Astrocyte (in vitro differentiated cells and primary cell): ENCODE measurements around the gene GAB1. TPM values are rescaled to one million over a fixed set of nuclear protein-coding genes. Genes with fewer than 3 reads are reported as not detected.

Source experiments
- DNase-seq: peaks from one replicate; pipeline ENCODE4 v3.0.0-alpha.2; 2010; ENCODE audit warnings: low read depth
- FAIRE-seq: peaks from 2 replicates; lab custom pipeline; 2011; peaks lifted over from hg19 to GRCh38; lab: Jason Lieb, UNC
- H2AFZ ChIP-seq: 2 replicates; pipeline ENCODE4 v1.6.0; 2012; ENCODE audit warnings: low read depth, low read length, inconsistent platforms
- H3K27ac ChIP-seq: 2 replicates; pipeline ENCODE4 v1.5.1; 2011; ENCODE audit warnings: low read depth, low read length, inconsistent platforms
- H3K27me3 ChIP-seq: 2 replicates; pipeline ENCODE4 v1.6.0; 2011; ENCODE audit warnings: low read length, inconsistent platforms; ENCODE audit not compliant: insufficient read depth
- H3K36me3 ChIP-seq: 2 replicates; pipeline ENCODE4 v1.5.1; 2011; ENCODE audit warnings: low read length, inconsistent platforms; ENCODE audit not compliant: insufficient read depth
- H3K4me1 ChIP-seq: 2 replicates; pipeline ENCODE4 v1.5.1; 2011; ENCODE audit warnings: low read length, inconsistent platforms; ENCODE audit not compliant: insufficient read depth
- H3K4me2 ChIP-seq: 2 replicates; pipeline ENCODE4 v1.6.0; 2012; ENCODE audit warnings: low read length, inconsistent platforms
- H3K4me3 ChIP-seq: 2 replicates; pipeline ENCODE4 v1.5.1; 2011; ENCODE audit warnings: low read depth, mild to moderate bottlenecking, low read length, inconsistent platforms; ENCODE audit not compliant: insufficient read depth
- H3K79me2 ChIP-seq: 2 replicates; pipeline ENCODE4 v1.6.0; 2012; ENCODE audit warnings: mild to moderate bottlenecking, low read length, inconsistent platforms; ENCODE audit not compliant: insufficient read depth
- H3K9ac ChIP-seq: 2 replicates; pipeline ENCODE4 v1.6.0; 2012; ENCODE audit warnings: mild to moderate bottlenecking, low read length, inconsistent platforms
- H3K9me3 ChIP-seq: 2 replicates; pipeline ENCODE4 v1.5.1; 2012; ENCODE audit warnings: low read depth, mild to moderate bottlenecking, low read length, inconsistent platforms; ENCODE audit not compliant: insufficient read depth
- H4K20me1 ChIP-seq: 2 replicates; pipeline ENCODE4 v1.6.0; 2012; ENCODE audit warnings: low read length, inconsistent platforms; ENCODE audit not compliant: insufficient read depth
- H3K27ac Mint-ChIP-seq: one replicate; pipeline ENCODE4 v1.8.0; 2021; ENCODE audit warnings: mild to moderate bottlenecking, mixed read lengths; ENCODE audit not compliant: unreplicated experiment
- H3K27me3 Mint-ChIP-seq: one replicate; pipeline ENCODE4 v1.8.0; 2021; ENCODE audit warnings: low read depth, mixed read lengths; ENCODE audit not compliant: unreplicated experiment
- H3K36me3 Mint-ChIP-seq: one replicate; pipeline ENCODE4 v1.8.0; 2021; ENCODE audit warnings: low read depth, mixed read lengths; ENCODE audit not compliant: unreplicated experiment
- H3K4me1 Mint-ChIP-seq: one replicate; pipeline ENCODE4 v1.8.0; 2021; ENCODE audit warnings: low read depth, mixed read lengths; ENCODE audit not compliant: unreplicated experiment
- H3K4me3 Mint-ChIP-seq: one replicate; pipeline ENCODE4 v1.8.0; 2021; ENCODE audit warnings: mild to moderate bottlenecking, moderate library complexity, mixed read lengths; ENCODE audit not compliant: unreplicated experiment
- H3K9me3 Mint-ChIP-seq: one replicate; pipeline ENCODE4 v1.8.0; 2021; ENCODE audit warnings: mild to moderate bottlenecking, mixed read lengths; ENCODE audit not compliant: unreplicated experiment
- EZH2 ChIP-seq: IDR thresholded peaks from 2 replicates; pipeline ENCODE4 v1.6.1; 2012; ENCODE audit warnings: mild to moderate bottlenecking, low read length, inconsistent platforms; ENCODE audit not compliant: insufficient read depth
- total RNA-seq: library from RNA; stranded (reverse); gene quantifications from 2 replicates; pipeline ENCODE4 v1.2.1, GENCODE V29; 2021
- TF ChIP-seq, protein P1 (sequence below): IDR thresholded peaks from 2 replicates; pipeline ENCODE4 v1.5.1; 2011; ENCODE audit warnings: low read depth, mild to moderate bottlenecking, inconsistent platforms, low read length, moderate library complexity; ENCODE audit not compliant: insufficient read depth

GAB1 gene
- total RNA-seq, 1 donor from 2014 or later: 12.4 TPM

DNA sequence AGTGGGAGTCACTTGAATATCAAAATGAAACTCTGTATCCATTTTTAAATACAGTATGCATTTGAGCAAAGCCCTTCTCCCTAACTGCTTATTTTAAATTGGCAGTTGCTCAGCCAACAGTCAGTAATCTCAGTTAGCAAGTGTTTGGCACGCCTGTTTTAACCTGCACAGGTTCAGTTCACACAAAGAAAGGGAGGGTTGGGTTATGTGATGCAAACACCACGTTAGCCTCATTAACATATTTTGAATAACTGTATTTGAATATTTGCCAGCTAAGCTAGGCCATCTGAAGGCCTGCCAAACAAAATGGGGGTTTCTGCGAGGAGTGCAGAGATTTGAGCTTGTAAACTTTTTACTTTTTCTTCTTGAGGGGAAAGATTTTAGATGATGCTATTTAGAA is 19.8 kb downstream of the GAB1 start:
- Histone ChIP-seq H3K27ac (no peak overlapping the region), H3K4me2 (no peak overlapping the region), H2AFZ (no peak overlapping the region), H3K4me3 (no peak overlapping the region), H3K4me1 (peaks cover 34% of the 10 kb centered on the region), H3K36me3 (no peaks in the 10 kb centered on the region), H3K9me3 (no peaks in the 10 kb centered on the region), H3K9ac (no peak overlapping the region), H4K20me1 (no peaks in the 10 kb centered on the region), H3K79me2 (peaks cover 5% of the 10 kb centered on the region), H3K27me3 (no peaks in the 10 kb centered on the region)
- Mint-ChIP-seq H3K9me3 (no peaks in the 10 kb centered on the region), H3K27me3 (no peaks in the 10 kb centered on the region), H3K4me1 (peaks cover 40% of the 10 kb centered on the region), H3K36me3 (no peaks in the 10 kb centered on the region), H3K4me3 (no peak overlapping the region), H3K27ac (no peak overlapping the region)
- TF ChIP-seq, protein P1, sequence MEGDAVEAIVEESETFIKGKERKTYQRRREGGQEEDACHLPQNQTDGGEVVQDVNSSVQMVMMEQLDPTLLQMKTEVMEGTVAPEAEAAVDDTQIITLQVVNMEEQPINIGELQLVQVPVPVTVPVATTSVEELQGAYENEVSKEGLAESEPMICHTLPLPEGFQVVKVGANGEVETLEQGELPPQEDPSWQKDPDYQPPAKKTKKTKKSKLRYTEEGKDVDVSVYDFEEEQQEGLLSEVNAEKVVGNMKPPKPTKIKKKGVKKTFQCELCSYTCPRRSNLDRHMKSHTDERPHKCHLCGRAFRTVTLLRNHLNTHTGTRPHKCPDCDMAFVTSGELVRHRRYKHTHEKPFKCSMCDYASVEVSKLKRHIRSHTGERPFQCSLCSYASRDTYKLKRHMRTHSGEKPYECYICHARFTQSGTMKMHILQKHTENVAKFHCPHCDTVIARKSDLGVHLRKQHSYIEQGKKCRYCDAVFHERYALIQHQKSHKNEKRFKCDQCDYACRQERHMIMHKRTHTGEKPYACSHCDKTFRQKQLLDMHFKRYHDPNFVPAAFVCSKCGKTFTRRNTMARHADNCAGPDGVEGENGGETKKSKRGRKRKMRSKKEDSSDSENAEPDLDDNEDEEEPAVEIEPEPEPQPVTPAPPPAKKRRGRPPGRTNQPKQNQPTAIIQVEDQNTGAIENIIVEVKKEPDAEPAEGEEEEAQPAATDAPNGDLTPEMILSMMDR: no peak
- TF ChIP-seq EZH2: no peak
- DNase-seq (no peak), FAIRE-seq (no peak)

DNA sequence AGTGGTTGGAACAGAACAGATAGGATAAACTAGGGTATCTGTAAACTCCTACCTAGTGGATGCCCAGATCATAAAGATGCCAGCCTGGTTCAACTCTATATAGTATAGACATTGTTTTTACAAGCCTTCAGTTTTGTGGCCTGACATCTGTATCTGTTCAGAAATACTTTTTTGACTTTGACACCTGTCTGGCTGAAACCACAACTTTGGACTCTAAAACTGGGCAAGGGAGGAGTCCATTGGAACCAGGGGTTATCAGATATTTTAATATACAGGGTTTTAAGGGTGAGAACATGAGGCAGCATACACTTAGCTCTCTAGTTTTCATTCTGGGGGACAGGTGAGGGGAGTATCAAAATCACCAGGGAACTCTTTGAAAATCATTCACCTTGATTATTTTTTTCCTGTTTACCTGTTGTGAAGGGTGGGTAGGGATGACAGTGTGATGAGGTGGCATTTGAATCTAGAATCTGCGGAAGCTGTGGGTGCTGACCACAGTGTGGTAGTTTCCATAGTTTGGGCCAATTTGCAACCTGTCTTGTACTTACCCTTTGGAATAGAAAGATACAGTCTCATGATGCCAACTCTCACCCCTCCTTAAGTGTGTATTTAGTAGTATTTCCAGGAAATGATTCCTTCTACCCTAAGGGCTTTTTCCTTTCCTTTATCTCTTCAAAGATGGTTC is 20.6 kb downstream of the GAB1 start:
- no peaks in the 10 kb centered on the region for H3K36me3 Mint-ChIP-seq
- Histone ChIP-seq H4K20me1 (no peaks in the 10 kb centered on the region), H3K79me2 (peaks cover 3% of the 10 kb centered on the region), H3K4me1 (peaks cover 28% of the 10 kb centered on the region), H3K36me3 (no peaks in the 10 kb centered on the region), H3K4me2 (no peak overlapping the region), H3K4me3 (no peak overlapping the region), H3K27me3 (no peaks in the 10 kb centered on the region), H3K9me3 (no peaks in the 10 kb centered on the region), H3K9ac (no peak overlapping the region), H3K27ac (no peak overlapping the region), H2AFZ (no peak overlapping the region)
- FAIRE-seq (no peak), DNase-seq (no peak)
- no peaks in the 10 kb centered on the region for H3K9me3 Mint-ChIP-seq
- H3K27me3 Mint-ChIP-seq: no peaks in the 10 kb centered on the region
- TF ChIP-seq, protein P1: no peak
- no peak for TF ChIP-seq EZH2
- H3K27ac Mint-ChIP-seq: peak overlapping the region; percentile 58
- H3K4me3 Mint-ChIP-seq: no peak overlapping the region
- H3K4me1 Mint-ChIP-seq: peaks cover 35% of the 10 kb centered on the region

DNA sequence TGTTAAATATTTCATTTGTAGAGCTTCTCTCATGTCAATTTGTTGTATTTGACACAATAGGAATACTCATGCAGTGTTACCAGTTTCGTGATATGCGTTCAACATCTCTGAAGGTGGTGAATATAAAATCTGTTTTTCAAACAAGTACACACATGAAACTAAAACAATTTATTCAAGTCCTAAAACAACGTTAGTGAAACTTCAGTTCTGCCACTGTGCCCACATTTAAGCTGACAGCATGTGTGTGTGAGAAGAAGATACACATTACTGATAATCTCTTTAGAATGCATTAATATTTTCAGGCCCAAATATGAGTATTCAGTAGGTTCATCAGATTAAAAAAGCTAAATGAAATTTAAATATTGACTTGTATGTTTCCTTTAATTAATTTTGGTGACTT is 21.7 kb downstream of the GAB1 start:
- Histone ChIP-seq H3K9me3 (no peaks in the 10 kb centered on the region), H3K36me3 (no peaks in the 10 kb centered on the region), H3K4me3 (no peak overlapping the region), H3K27ac (no peak overlapping the region), H2AFZ (no peak overlapping the region), H3K4me1 (peaks cover 26% of the 10 kb centered on the region), H3K4me2 (no peak overlapping the region), H4K20me1 (peaks cover 4% of the 10 kb centered on the region), H3K27me3 (no peaks in the 10 kb centered on the region), H3K79me2 (peaks cover 6% of the 10 kb centered on the region), H3K9ac (no peak overlapping the region)
- Mint-ChIP-seq H3K4me3 (no peak overlapping the region), H3K27ac (no peak overlapping the region), H3K27me3 (no peaks in the 10 kb centered on the region), H3K9me3 (no peaks in the 10 kb centered on the region), H3K36me3 (no peaks in the 10 kb centered on the region), H3K4me1 (peaks cover 25% of the 10 kb centered on the region)
- TF ChIP-seq EZH2: no peak
- TF ChIP-seq, protein P1: no peak
- FAIRE-seq (no peak), DNase-seq (no peak)
